Memory B cell (primary cell): ENCODE measurements around the gene PARN.
"Not testable (repeated sequence)": the region's sequence is repeated elsewhere in the genome, so short reads cannot be mapped to it uniquely, and the experiment has no call there.

Experiments used
- ATAC-seq: fragments of 150-1000 bp; cut with Tn5 transposase; 2 replicates; pipeline ENCODE4 v1.10.0; 2021; ENCODE audit warnings: low read depth, mild to moderate bottlenecking, moderate library complexity
- DNase-seq, 2 donors: peaks; one replicate each; pipeline ENCODE4 v3.0.0; 2022; ENCODE audit warnings: low spot score in 2 of 2
- H3K27ac Mint-ChIP-seq: one replicate; pipeline ENCODE4 v1.8.0; 2022; ENCODE audit warnings: mild to moderate bottlenecking, moderate library complexity, mixed read lengths
- H3K27me3 Mint-ChIP-seq: one replicate; pipeline ENCODE4 v1.8.0; 2022; ENCODE audit warnings: mixed read lengths
- H3K36me3 Mint-ChIP-seq: one replicate; pipeline ENCODE4 v1.8.0; 2022; ENCODE audit warnings: mild to moderate bottlenecking, mixed read lengths
- H3K4me1 Mint-ChIP-seq: one replicate; pipeline ENCODE4 v1.8.0; 2022; ENCODE audit warnings: mixed read lengths
- H3K4me3 Mint-ChIP-seq: one replicate; pipeline ENCODE4 v1.8.0; 2022; ENCODE audit warnings: mild to moderate bottlenecking, moderate library complexity, mixed read lengths
- H3K9me3 Mint-ChIP-seq: one replicate; pipeline ENCODE4 v1.8.0; 2022; ENCODE audit warnings: mixed read lengths

PARN gene

DNA sequence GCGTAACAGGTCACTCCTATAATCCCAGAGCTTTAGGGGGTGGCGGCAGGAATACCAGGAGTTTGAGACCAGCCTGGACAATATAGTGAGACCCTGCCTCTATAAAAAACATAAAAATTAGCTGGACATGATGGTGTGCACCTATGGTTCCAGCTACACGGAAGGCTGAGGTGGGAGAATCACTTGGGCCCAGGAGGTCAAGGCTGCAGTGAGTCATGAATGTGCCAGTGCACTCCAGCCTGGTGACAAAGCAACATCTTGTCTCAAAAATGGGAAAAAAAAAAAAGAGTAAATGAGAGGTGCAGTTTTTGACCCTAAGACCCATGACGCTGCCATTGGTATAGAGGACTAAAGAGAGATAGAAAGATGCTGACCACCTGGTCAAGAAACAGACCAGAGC is 16.1 kb downstream of the PARN start:
- peak overlapping the region; percentile 42 for H3K27ac Mint-ChIP-seq
- H3K27me3 Mint-ChIP-seq = no peaks in the 10 kb centered on the region
- DNase-seq (no peak), ATAC-seq (no peak)
- H3K36me3 Mint-ChIP-seq = peaks cover 34% of the 10 kb centered on the region
- H3K4me3 Mint-ChIP-seq = no peak overlapping the region
- H3K4me1 Mint-ChIP-seq = peaks cover 9% of the 10 kb centered on the region
- H3K9me3 Mint-ChIP-seq = no peaks in the 10 kb centered on the region

DNA sequence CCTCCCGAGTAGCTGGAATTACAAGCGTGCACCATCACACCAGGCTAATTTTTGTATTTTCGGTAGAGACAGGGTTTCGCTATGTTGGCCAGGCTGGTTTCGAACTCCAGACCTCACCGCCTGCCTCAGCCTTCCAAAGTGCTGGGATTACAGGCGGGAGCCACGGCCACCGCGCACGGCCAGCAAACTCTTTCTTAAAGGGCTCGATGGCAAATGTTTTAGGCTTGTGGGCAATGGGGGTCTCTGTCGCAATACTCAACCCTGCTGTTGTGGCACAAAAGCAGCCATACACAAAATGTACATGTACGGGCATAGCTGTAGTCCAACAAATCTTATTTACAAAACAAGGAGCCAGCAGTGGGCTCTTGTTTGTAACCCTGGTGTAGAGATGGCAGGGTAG is 18.4 kb downstream of the PARN start:
- ATAC-seq = no peak
- Mint-ChIP-seq H3K27ac (no peak overlapping the region), H3K9me3 (no peaks in the 10 kb centered on the region), H3K4me3 (no peak overlapping the region), H3K4me1 (peaks cover 24% of the 10 kb centered on the region), H3K27me3 (no peaks in the 10 kb centered on the region), H3K36me3 (peaks cover 32% of the 10 kb centered on the region)
- no peak for DNase-seq

DNA sequence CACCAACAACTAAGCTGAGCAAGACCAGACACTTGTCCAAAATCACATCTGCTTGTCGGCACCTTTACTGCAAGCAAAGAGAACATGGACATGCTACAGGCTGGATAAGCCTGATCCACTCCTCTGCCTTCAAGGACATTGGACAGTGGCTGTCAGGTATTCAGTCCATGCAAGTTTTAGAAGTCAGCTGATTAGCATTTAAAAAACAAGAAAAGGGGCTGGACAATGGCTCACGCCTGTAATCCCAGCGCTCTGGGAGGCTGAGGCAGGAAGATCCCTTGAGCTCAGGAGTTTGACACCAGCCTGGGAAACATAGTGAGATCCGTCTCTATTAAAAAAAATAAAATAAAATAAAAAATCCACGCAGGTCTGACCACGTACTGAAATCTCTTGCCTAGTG is 20.3 kb downstream of the PARN start:
- peaks cover 31% of the 10 kb centered on the region for H3K4me1 Mint-ChIP-seq
- no peak for ATAC-seq
- no peak overlapping the region for H3K27ac Mint-ChIP-seq
- no peak for DNase-seq
- H3K27me3 Mint-ChIP-seq = no peaks in the 10 kb centered on the region
- H3K36me3 Mint-ChIP-seq = peaks cover 27% of the 10 kb centered on the region
- no peak overlapping the region for H3K4me3 Mint-ChIP-seq
- no peaks in the 10 kb centered on the region for H3K9me3 Mint-ChIP-seq

DNA sequence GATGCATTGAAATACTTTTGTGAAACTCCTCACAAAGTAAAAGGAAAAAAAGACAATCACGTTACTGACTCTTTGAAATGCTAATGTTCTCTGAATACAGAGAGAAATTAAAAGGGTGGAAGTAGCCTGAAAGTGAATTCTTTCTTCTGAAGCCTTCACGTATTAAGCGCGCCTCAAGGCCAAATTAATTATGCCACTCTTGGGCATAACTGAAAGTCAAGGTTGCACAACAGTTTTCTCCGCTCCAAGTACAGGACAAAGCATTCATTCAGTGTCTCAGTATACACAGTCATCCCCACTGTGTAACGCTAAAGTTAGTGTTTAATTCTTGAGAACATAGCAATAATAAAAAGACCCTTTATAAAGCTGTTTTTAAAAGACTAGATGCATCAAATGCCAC is 21.5 kb downstream of the PARN start:
- no peaks in the 10 kb centered on the region for H3K9me3 Mint-ChIP-seq
- H3K27ac Mint-ChIP-seq = peak overlapping the region; percentile 76
- ATAC-seq = peak; percentile 2
- DNase-seq = no peak
- peak overlapping the region; percentile 28 for H3K4me3 Mint-ChIP-seq
- no peaks in the 10 kb centered on the region for H3K27me3 Mint-ChIP-seq
- peaks cover 30% of the 10 kb centered on the region for H3K4me1 Mint-ChIP-seq
- peaks cover 25% of the 10 kb centered on the region for H3K36me3 Mint-ChIP-seq

DNA sequence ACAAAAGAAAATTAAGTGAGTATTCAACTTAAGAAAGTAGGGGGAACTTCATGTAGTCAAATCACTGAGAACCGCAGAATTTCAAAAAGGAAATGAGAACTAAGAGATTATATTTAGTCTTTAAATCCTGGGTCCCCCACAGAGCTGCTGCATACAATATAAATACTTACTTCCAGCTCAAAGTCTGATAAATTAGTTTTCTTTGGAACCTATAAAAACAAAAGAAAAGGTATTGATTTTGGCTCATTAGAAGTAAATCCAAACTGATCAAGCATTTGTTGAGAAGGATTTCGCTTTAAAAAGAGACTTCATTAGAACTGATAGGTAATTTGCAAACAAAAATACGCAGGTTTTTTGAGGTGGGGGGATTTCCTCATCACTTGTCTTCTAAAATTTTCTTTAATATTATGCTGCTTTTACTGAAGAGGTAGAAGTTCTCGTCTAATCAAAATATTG is 21.9 kb downstream of the PARN start:
- peak; percentile 88 for ATAC-seq
- H3K9me3 Mint-ChIP-seq = no peaks in the 10 kb centered on the region
- peak overlapping the region; percentile 68 for H3K4me3 Mint-ChIP-seq
- peak overlapping the region; percentile 76 for H3K27ac Mint-ChIP-seq
- peaks cover 32% of the 10 kb centered on the region for H3K4me1 Mint-ChIP-seq
- peaks cover 27% of the 10 kb centered on the region for H3K36me3 Mint-ChIP-seq
- no peaks in the 10 kb centered on the region for H3K27me3 Mint-ChIP-seq
- peak in 1 of 2 donors; percentile 5 for DNase-seq

DNA sequence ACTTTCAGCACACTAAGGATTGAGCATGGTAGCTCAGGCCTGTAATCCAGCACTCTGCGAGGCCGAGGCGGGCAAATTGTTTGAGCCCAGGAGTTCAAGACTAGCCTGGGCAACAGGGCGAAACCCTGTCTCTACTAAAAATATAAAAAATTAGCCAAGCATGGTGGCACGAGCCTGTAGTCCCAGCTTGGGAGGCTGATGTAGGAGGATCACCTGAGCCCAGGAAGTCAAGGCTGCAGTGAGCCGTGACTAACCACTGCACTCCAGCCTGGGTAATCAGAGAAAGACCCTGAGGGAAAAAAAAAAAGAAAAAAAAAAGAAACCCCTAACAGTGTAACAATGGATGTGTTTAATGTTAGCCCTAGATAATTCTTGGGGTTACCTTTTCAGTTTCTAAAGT is 24.0 kb downstream of the PARN start:
- Mint-ChIP-seq H3K27me3 (no peaks in the 10 kb centered on the region), H3K9me3 (no peaks in the 10 kb centered on the region), H3K27ac (peak overlapping the region; percentile 90), H3K4me1 (peaks cover 36% of the 10 kb centered on the region), H3K4me3 (peak overlapping the region; percentile 53), H3K36me3 (peaks cover 29% of the 10 kb centered on the region)
- ATAC-seq = peak; percentile 40
- DNase-seq = no peak

DNA sequence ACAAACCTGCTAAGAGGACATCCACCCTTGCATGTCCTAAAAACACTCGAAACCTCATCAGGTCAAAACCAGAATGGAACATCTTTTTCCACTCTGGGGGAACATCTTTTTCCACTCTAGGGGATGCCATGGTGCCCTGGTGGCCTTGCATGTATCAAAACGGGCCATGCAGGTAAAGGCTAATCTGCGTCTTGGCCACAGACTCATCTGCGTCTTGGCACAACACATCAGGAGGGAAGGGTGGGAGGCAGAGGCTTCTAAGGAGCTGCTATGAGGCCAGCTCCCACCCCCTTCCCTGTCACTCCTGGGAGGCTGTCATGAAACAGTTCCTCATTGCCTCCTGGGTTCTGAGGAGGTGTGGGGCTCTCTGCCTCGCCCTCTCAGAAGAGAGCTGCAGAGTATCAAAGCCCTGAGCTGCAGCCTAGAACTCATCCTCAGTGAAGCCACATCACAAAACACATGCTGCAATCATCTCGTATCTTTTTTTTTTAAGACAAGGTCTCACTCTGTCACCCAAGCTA is 27.6 kb downstream of the PARN start:
- Mint-ChIP-seq H3K4me1 (peaks cover 26% of the 10 kb centered on the region), H3K36me3 (peaks cover 35% of the 10 kb centered on the region), H3K9me3 (no peaks in the 10 kb centered on the region), H3K4me3 (no peak overlapping the region), H3K27ac (no peak overlapping the region), H3K27me3 (no peaks in the 10 kb centered on the region)
- DNase-seq (no peak), ATAC-seq (no peak)

DNA sequence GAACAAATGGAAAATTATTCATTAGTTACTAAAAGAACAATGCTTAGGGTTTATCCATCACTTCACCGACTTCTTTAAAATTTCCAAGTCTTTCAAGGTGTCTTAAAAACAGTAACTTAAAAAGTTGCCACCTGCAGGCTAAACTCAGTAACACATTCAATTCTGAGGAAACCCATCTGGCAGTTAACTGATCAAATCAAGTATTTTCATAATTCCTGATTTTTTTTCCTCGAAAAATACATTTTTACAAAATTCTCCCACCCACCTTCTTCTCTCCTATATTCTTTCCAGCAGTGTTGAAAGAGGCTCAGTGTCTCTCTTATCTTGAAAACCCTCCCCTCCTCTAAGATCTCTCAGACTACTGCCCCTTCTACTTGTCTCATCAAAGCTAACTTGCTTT is 29.9 kb downstream of the PARN start:
- ATAC-seq = peak; percentile 43
- peak in 1 of 2 donors; percentile 8 for DNase-seq
- Mint-ChIP-seq H3K9me3 (no peaks in the 10 kb centered on the region), H3K4me1 (peaks cover 12% of the 10 kb centered on the region), H3K36me3 (peaks cover 37% of the 10 kb centered on the region), H3K4me3 (no peak overlapping the region), H3K27ac (no peak overlapping the region), H3K27me3 (no peaks in the 10 kb centered on the region)

DNA sequence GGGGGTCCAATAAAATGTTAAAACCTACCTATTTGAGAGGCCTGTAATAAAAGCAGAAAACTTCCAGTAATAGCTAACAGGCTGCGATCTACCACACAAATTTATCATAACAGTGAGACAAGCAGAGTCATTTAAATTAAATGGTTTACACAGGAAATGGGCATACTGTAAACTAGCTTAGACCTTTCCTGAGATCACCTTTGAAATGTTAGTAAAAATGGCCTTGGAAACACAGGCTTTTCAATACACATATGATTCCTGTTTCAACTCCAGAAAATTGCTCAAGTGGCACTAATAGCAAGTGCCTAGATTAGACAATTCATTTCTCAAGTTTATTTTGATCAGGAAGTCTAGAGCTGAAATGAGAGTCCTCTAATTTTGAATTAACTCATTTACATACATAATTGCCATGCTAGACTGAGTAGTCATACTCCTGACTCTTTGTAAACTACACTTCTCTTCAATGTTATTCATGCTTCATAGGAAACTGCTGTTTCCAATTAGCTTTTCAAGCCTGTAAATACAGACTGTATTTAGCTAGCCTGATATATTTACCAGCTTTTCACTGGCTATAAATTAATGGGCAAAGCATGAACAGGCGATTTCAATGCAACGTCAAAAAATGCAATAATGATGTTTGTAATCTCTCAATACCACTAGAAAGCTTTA is 43.3 kb downstream of the PARN start:
- Mint-ChIP-seq H3K4me3 (no peak overlapping the region), H3K9me3 (no peaks in the 10 kb centered on the region), H3K4me1 (peaks cover 17% of the 10 kb centered on the region), H3K27me3 (no peaks in the 10 kb centered on the region), H3K27ac (peak overlapping the region; percentile 67), H3K36me3 (peaks cover 34% of the 10 kb centered on the region)
- ATAC-seq (no peak), DNase-seq (no peak)

DNA sequence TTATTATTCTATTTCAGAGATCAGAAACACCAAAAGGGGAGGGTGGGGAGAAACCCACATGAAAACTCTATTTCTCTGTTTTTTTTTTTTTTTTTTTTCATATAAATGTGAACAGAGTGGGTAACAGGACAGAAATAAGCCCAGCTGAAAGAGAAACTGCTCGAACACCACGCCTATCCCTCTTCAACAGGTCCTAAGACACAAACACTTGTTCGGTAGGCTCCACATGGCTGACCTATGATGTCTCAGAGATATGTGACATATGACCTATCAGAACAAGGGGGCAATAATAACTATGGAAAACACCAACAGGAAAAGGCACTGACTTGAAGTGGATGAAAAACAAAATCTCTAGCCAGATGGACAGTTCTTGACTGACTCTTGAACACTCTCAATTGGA is 44.8 kb downstream of the PARN start:
- ATAC-seq (no peak), DNase-seq (no peak)
- Mint-ChIP-seq H3K27me3 (no peaks in the 10 kb centered on the region), H3K27ac (no peak overlapping the region), H3K9me3 (no peaks in the 10 kb centered on the region), H3K36me3 (peaks cover 36% of the 10 kb centered on the region), H3K4me1 (peaks cover 17% of the 10 kb centered on the region), H3K4me3 (no peak overlapping the region)

DNA sequence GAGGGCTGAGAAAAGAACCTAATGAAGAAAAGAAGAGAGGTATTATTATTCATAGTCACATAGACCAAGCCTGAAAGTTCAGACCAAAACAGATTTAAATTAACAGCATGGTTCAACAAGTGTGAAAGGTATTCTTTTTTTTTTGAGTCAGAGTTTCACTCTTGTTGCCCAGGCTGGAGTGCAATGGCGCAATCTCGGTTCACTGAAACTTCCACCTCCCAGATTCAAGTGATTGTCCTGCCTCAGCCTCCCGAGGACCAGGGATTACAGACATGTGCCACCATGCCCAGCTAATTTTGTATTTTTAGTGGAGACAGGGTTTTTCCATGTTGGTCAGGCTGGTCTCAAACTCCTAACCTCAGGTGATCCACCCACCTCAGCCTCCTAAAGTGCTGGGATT is 49.1 kb downstream of the PARN start:
- not testable (repeated sequence) for H3K4me3 Mint-ChIP-seq, H3K27me3 Mint-ChIP-seq, H3K27ac Mint-ChIP-seq, H3K9me3 Mint-ChIP-seq, H3K4me1 Mint-ChIP-seq, ATAC-seq, DNase-seq
- H3K36me3 Mint-ChIP-seq = peaks cover 28% of the 10 kb centered on the region

DNA sequence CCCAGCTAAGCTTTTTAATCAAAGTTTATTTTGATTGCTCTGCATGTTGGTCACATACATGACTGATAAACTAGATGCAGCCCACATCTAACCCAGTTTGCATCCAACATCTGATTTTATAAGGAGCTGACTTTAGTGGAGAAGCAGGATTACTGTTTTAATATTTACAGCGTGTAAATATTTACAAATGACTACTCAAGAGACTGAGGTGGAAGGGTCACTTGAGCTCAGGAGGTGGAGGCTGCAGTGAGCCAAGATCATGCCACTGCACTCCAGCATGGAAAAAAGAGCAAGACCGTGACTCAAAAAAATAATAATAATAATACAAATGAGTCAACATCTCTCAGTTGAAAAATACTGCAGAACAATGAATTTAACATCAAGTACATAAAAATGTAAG is 50.8 kb downstream of the PARN start:
- H3K4me1 Mint-ChIP-seq = peaks cover 2% of the 10 kb centered on the region
- DNase-seq = no peak
- ATAC-seq = no peak
- H3K4me3 Mint-ChIP-seq = no peak overlapping the region
- peaks cover 1% of the 10 kb centered on the region for H3K9me3 Mint-ChIP-seq
- no peaks in the 10 kb centered on the region for H3K27me3 Mint-ChIP-seq
- H3K27ac Mint-ChIP-seq = no peak overlapping the region
- H3K36me3 Mint-ChIP-seq = peaks cover 37% of the 10 kb centered on the region

DNA sequence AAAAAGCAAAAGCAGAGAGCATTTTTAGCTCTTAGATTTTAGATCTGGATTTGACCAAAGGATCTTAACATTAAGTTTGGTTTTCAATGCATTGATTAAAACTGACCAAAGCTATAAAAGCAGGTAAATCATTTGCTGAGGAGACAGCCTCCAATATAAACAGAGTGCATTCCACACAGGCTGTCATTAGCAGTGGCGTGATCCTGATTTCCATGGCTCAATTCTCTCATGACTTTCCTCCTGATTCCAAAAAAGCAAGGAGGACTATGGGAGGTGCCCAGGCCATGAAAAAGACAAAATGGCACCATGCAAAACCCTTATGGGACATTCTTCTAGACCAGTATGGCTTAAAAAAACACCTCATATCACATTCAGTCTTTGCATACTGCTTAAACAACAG is 53.5 kb downstream of the PARN start:
- no peak for DNase-seq
- H3K4me1 Mint-ChIP-seq = peaks cover 2% of the 10 kb centered on the region
- H3K27me3 Mint-ChIP-seq = no peaks in the 10 kb centered on the region
- peaks cover 1% of the 10 kb centered on the region for H3K9me3 Mint-ChIP-seq
- peaks cover 38% of the 10 kb centered on the region for H3K36me3 Mint-ChIP-seq
- no peak for ATAC-seq
- no peak overlapping the region for H3K4me3 Mint-ChIP-seq
- no peak overlapping the region for H3K27ac Mint-ChIP-seq

DNA sequence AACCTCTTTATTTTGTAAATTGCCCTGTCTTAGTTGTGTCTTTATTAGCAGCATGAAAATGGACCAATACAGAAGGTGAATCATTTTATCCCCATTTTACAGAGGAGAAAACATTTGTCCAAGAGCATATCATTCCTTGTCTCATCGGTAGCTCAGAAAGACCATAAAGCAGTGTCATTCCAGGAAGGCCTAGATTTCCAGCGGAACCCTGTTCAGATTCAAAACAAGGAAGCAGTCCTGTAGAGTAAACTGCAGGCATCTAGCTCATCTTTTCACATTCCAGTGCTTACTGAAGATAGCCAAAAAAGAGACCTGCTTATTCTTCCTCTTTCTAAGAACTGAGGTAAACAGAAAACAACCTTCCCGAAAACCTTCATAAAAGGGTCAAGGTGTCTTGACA is 54.0 kb downstream of the PARN start:
- Mint-ChIP-seq H3K36me3 (peaks cover 36% of the 10 kb centered on the region), H3K4me1 (peaks cover 2% of the 10 kb centered on the region), H3K9me3 (peaks cover 1% of the 10 kb centered on the region), H3K27me3 (no peaks in the 10 kb centered on the region), H3K4me3 (no peak overlapping the region), H3K27ac (no peak overlapping the region)
- DNase-seq (no peak), ATAC-seq (no peak)
